Naive thymus-derived CD4-positive, alpha-beta T cell (primary cell): ENCODE results near the gene SHLD2. TPM values are rescaled to one million over a fixed set of nuclear protein-coding genes. Genes with fewer than 3 reads are reported as not detected.
A peak's percentile ranks its signal among the peaks of the same experiment; 100 is the strongest.

Experiments
- ATAC-seq: fragments of 150-1000 bp; cut with Tn5 transposase; 2 replicates; pipeline ENCODE4 v1.10.0; 2021; ENCODE audit warnings: mild to moderate bottlenecking, moderate library complexity
- CTCF ChIA-PET: fragments of 350-600 bp; sonication (Branson Sonifier 250); formaldehyde crosslinking; loops from one replicate; lab custom pipeline; 2021; ENCODE audit warnings: antibody characterized with exemption; lab: Charles Lee
- POLR2A ChIA-PET: fragments of 350-600 bp; sonication (Branson Sonifier 250); formaldehyde crosslinking; loops from one replicate; lab custom pipeline; 2021; ENCODE audit warnings: antibody characterized with exemption, inconsistent platforms; lab: Charles Lee
- DNase-seq, 9 donors: peaks; one replicate each; pipeline versions ENCODE4 v3.0.0 to v3.0.0-alpha.2; 2020 to 2022; ENCODE audit warnings: mixed read lengths in 1 of 9
- H3K27ac ChIP-seq: one replicate; pipeline ENCODE4 v1.7.0; 2013; ENCODE audit warnings: mild to moderate bottlenecking, low read depth, low read length, moderate library complexity
- H3K27me3 ChIP-seq, 2 donors: one replicate each; pipeline ENCODE4 v1.7.0; 2013; ENCODE audit warnings: low read length in 2 of 2, mild to moderate bottlenecking in 2 of 2, moderate library complexity in 2 of 2; ENCODE audit not compliant: control insufficient read depth in 2 of 2, insufficient read depth in 2 of 2
- H3K36me3 ChIP-seq, 3 experiments: 1 replicate in 2 of 3; 2 replicates in 1 of 3; pipeline ENCODE4 v1.7.0; 2013; ENCODE audit warnings: low read length in 3 of 3, mild to moderate bottlenecking in 3 of 3, moderate library complexity in 1 of 3; ENCODE audit not compliant: insufficient read depth in 3 of 3, control insufficient read depth in 2 of 3
- H3K4me1 ChIP-seq, 2 donors: one replicate each; pipeline ENCODE4 v1.7.0; 2013; ENCODE audit warnings: low read length in 2 of 2, mild to moderate bottlenecking in 2 of 2, moderate library complexity in 1 of 2; ENCODE audit not compliant: control insufficient read depth in 2 of 2, insufficient read depth in 2 of 2
- H3K4me3 ChIP-seq: 2 replicates; pipeline ENCODE4 v1.7.0; 2013; ENCODE audit warnings: mild to moderate bottlenecking, low read length
- H3K9me3 ChIP-seq, 3 experiments: 1 replicate in 2 of 3; 2 replicates in 1 of 3; pipeline ENCODE4 v1.7.0; 2013; ENCODE audit warnings: low read length in 3 of 3; ENCODE audit not compliant: control insufficient read depth in 2 of 3
- H3K27ac Mint-ChIP-seq, 9 donors: one replicate each; pipeline ENCODE4 v1.8.0; 2020 to 2022; ENCODE audit warnings: mixed read lengths in 9 of 9, mild to moderate bottlenecking in 8 of 9, moderate library complexity in 5 of 9, inconsistent platforms in 2 of 9
- H3K27me3 Mint-ChIP-seq, 5 donors: one replicate each; pipeline ENCODE4 v1.8.0; 2021 to 2022; ENCODE audit warnings: mixed read lengths in 5 of 5, mild to moderate bottlenecking in 1 of 5
- H3K36me3 Mint-ChIP-seq, 5 donors: one replicate each; pipeline ENCODE4 v1.8.0; 2020 to 2022; ENCODE audit warnings: mixed read lengths in 5 of 5, mild to moderate bottlenecking in 3 of 5, inconsistent platforms in 1 of 5
- H3K4me1 Mint-ChIP-seq, 7 donors: one replicate each; pipeline ENCODE4 v1.8.0; 2020 to 2022; ENCODE audit warnings: mixed read lengths in 7 of 7, mild to moderate bottlenecking in 3 of 7, inconsistent platforms in 1 of 7
- H3K4me3 Mint-ChIP-seq, 10 donors: one replicate each; pipeline ENCODE4 v1.8.0; 2020 to 2022; ENCODE audit warnings: mild to moderate bottlenecking in 10 of 10, mixed read lengths in 10 of 10, moderate library complexity in 6 of 10, inconsistent platforms in 2 of 10
- H3K9me3 Mint-ChIP-seq, 11 donors: one replicate each; pipeline ENCODE4 v1.8.0; 2020 to 2022; ENCODE audit warnings: mixed read lengths in 11 of 11, mild to moderate bottlenecking in 4 of 11, inconsistent platforms in 1 of 11, moderate library complexity in 1 of 11
- intact Hi-C, 2 donors: fragments of 100-400 bp; cut with micrococcal nuclease; formaldehyde crosslinking; loops; one replicate each; pipeline ENCODE4 v1.15.1; 2023
- polyA plus RNA-seq, 2 donors: library from polyadenylated mRNA; unstranded; fragments of 300-500 nt; fragmentation: Illumina TruSeq; gene quantifications; one replicate each; pipeline ENCODE4 v1.2.3, GENCODE V29; 2021
- total RNA-seq, 6 experiments: library from RNA in 5 of 6; stranded (reverse) in 5 of 6; gene quantifications; 1 replicate in 5 of 6; 2 replicates in 1 of 6; pipeline ENCODE4 v1.2.3 and lab custom pipeline; 2021 to 2026

SHLD2 gene
- total and polyA plus RNA-seq, 7 experiments from 2014 or later: 14.9 to 31.4 (median 20.6) TPM

- Mint-ChIP-seq H3K9me3 (peaks cover 0 to 2% (median 0%) of the 10 kb centered on the region in 11 donors), H3K4me3 (peak overlapping the region; percentile 83 to 97 (median 94)), H3K36me3 (peaks cover 0 to 14% (median 1%) of the 10 kb centered on the region in 5 donors), H3K27me3 (no peaks in the 10 kb centered on the region), H3K4me1 (peaks cover 47 to 78% (median 64%) of the 10 kb centered on the region in 7 donors), H3K27ac (peak overlapping the region; percentile 88 to 95 (median 93))
- Histone ChIP-seq H3K4me3 (peak overlapping the region; percentile 70), H3K27me3 (no peaks in the 10 kb centered on the region), H3K27ac (peak overlapping the region; percentile 85), H3K9me3 (no peaks in the 10 kb centered on the region), H3K4me1 (peaks cover 12 to 27% of the 10 kb centered on the region in 2 donors), H3K36me3 (no peaks in the 10 kb centered on the region)
- DNase-seq: peak in 4 of 9 donors; percentile 10 to 28 (median 24)
- ChIA-PET CTCF (interaction anchor here (0.6 to 1.5 kb wide), 2 partner anchors 9 to 107 kb away, joined by 4 read pairs; no protein-coding TSS in a partner anchor), POLR2A (interaction anchor here (0.9 to 1.8 kb wide), 4 partner anchors 11 to 142 kb away, joined by 3 to 5 read pairs (median 4); partner anchors contain the start of gene ADIRF)
- intact Hi-C loops: loop anchor here (5.0 to 10.0 kb wide), 3 partner anchors 568 to 772 kb away; partner anchors contain the start of genes KLLN (in 2 of the 2), PTEN (in 2 of the 2) and WAPL (in 1 of the 2)
- no peak for ATAC-seq
Measured at GRCh38 chr10:87092376-87092860, 2.6 kb upstream of the SHLD2 start.

GRCh38 chr10:87092861-87093631 lies 2.0 kb upstream of the SHLD2 start:
- POLR2A ChIA-PET: interaction anchor here (0.6 to 1.8 kb wide), 8 partner anchors 11 to 143 kb away, joined by 3 to 5 read pairs (median 4); partner anchors contain the start of gene ADIRF
- ATAC-seq: no peak
- CTCF ChIA-PET: interaction anchor here (0.5 to 1.5 kb wide), 3 partner anchors 9 to 988 kb away, joined by 3 to 4 read pairs (median 4); no protein-coding TSS in a partner anchor
- Histone ChIP-seq H3K4me3 (peak overlapping the region; percentile 70), H3K27me3 (no peaks in the 10 kb centered on the region), H3K36me3 (no peaks in the 10 kb centered on the region), H3K27ac (peak overlapping the region; percentile 85), H3K4me1 (peaks cover 12 to 27% of the 10 kb centered on the region in 2 donors), H3K9me3 (no peaks in the 10 kb centered on the region)
- Mint-ChIP-seq H3K9me3 (peaks cover 0 to 2% (median 0%) of the 10 kb centered on the region in 11 donors), H3K27ac (peak overlapping the region; percentile 88 to 95 (median 93)), H3K4me3 (peak overlapping the region; percentile 83 to 97 (median 94)), H3K36me3 (peaks cover 0 to 9% (median 0%) of the 10 kb centered on the region in 5 donors), H3K27me3 (no peaks in the 10 kb centered on the region), H3K4me1 (peaks cover 47 to 71% (median 59%) of the 10 kb centered on the region in 7 donors)
- intact Hi-C loops: loop anchor here (1.0 to 10.0 kb wide), 6 partner anchors 8 to 772 kb away; partner anchors contain the start of genes KLLN (in 2 of the 2), PTEN (in 2 of the 2) and WAPL (in 2 of the 2)
- peak in 6 of 9 donors; percentile 14 to 47 (median 18) for DNase-seq

DNA sequence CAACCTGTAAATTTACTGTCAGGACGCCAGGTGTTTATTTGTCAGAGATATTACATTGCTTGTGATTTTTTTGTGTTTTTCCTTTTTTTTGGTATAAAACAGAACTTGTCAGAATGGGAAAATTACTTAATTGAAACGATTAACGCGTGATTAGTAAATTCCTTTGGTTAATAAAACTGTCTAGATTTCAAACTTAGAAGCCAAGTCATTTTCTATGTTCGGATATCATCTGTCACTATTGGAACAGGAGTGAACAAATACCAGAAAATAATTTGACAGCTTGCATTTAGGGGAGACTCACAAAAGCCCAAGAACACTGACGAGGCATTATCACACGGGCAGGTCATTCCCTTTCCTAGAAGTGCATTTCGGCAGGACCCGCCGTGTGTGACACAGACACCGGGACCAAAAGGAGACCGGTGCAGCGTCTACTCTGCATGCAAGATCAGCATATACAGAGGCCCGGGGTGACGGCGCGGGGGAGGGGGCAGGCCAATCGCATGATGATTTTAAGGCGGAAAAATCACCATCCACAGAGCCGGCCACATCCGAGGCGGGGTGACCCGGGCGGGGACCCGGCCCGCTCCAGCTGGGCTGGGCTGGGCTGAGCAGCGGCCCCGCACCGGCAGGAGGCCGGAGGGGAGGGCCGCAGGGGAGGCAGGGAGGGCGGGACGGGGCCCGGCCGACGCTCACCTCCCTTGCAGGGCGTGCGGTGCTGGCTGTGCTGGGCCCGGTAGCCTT lies 1.2 kb upstream of the SHLD2 start:
- Mint-ChIP-seq H3K9me3 (peaks cover 0 to 2% (median 0%) of the 10 kb centered on the region in 11 donors), H3K36me3 (peaks cover 0 to 9% (median 0%) of the 10 kb centered on the region in 5 donors), H3K4me3 (peak overlapping the region; percentile 83 to 97 (median 94)), H3K4me1 (peaks cover 43 to 65% (median 54%) of the 10 kb centered on the region in 7 donors), H3K27me3 (no peaks in the 10 kb centered on the region), H3K27ac (peak overlapping the region; percentile 88 to 97 (median 94))
- no peaks in the 10 kb centered on the region for H3K27me3 ChIP-seq
- no peaks in the 10 kb centered on the region for H3K36me3 ChIP-seq
- no peaks in the 10 kb centered on the region for H3K9me3 ChIP-seq
- H3K4me3 ChIP-seq: peak overlapping the region; percentile 70
- ATAC-seq (peak; percentile 2), DNase-seq (peak; percentile 32 to 79 (median 51))
- intact Hi-C loops: loop anchor here (1.0 to 10.0 kb wide), 11 partner anchors 9 to 771 kb away; partner anchors contain the start of genes KLLN (in 2 of the 2), PTEN (in 2 of the 2), WAPL (in 2 of the 2) and BMPR1A (in 1 of the 2)
- peaks cover 12 to 27% of the 10 kb centered on the region in 2 donors for H3K4me1 ChIP-seq
- peak overlapping the region; percentile 85 for H3K27ac ChIP-seq
- ChIA-PET CTCF (interaction anchor here (0.5 kb wide), 1 partner anchor 55 kb away, joined by 4 read pairs; no protein-coding TSS in a partner anchor), POLR2A (interaction anchor here (0.6 to 1.8 kb wide), 7 partner anchors 16 to 143 kb away, joined by 3 to 5 read pairs (median 3); partner anchors contain the start of gene ADIRF)

DNA sequence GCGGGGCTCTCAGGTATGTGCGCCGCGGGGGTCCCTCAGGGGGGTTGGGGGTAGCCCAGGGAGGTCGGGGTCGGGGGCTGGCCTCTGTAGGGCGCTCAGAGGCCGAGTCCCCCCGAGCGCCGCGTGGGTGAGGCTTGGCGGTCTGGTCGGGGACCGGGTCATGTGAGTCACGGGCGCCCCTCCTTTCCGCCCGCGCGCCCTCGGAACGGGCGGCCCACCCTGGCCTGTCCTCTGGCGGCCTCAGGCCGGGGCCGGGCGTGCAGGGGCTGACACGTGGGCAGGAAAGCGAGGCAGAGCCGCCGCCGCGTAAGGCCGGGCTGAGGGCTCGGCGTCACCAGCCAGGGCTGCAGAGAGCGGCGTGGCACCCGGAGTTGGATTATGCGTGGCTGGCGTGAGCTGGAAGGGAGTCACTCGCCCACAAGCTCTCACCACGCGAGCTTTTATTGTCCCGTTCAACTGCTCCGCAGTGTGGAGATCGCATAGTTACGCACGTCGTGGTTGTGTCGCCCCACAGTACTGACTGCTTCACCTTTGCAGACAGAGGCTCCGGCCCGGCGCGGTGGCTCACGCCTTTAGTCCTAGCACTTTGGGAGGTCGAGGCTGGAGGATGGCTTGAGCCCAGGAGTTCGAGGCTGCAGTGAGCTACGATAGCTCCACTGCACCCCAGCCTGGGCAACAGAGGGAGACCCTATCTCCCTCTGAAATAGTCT lies 385 bp downstream of the SHLD2 start:
- peak; percentile 73 for ATAC-seq
- H3K4me1 Mint-ChIP-seq: peaks cover 34 to 65% (median 48%) of the 10 kb centered on the region in 7 donors

GRCh38 chr10:87101996-87102395 lies 7.0 kb downstream of the SHLD2 start:
- Histone ChIP-seq H3K27me3 (no peaks in the 10 kb centered on the region), H3K27ac (no peak overlapping the region), H3K9me3 (no peaks in the 10 kb centered on the region), H3K4me1 (no peaks in the 10 kb centered on the region), H3K36me3 (peaks cover 0 to 23% (median 0%) of the 10 kb centered on the region in 3 experiments), H3K4me3 (no peak overlapping the region)
- ATAC-seq: no peak
- no peak for DNase-seq
- H3K27ac Mint-ChIP-seq: no peak overlapping the region
- intact Hi-C loops: no loop called here
- CTCF ChIA-PET: no interaction called here
- H3K36me3 Mint-ChIP-seq: peaks cover 12 to 44% (median 34%) of the 10 kb centered on the region in 5 donors
- no peaks in the 10 kb centered on the region for H3K9me3 Mint-ChIP-seq
- H3K27me3 Mint-ChIP-seq: no peaks in the 10 kb centered on the region
- no peak overlapping the region for H3K4me3 Mint-ChIP-seq
- peaks cover 6 to 38% (median 24%) of the 10 kb centered on the region in 7 donors for H3K4me1 Mint-ChIP-seq
- POLR2A ChIA-PET: no interaction called here

More for the DNA sequence above, 385 bp downstream of the SHLD2 start:
- Mint-ChIP-seq H3K4me3 (peak overlapping the region; percentile 85 to 92 (median 90)), H3K9me3 (peaks cover 0 to 2% (median 0%) of the 10 kb centered on the region in 11 donors), H3K27me3 (no peaks in the 10 kb centered on the region), H3K36me3 (peaks cover 0 to 16% (median 7%) of the 10 kb centered on the region in 5 donors), H3K27ac (peak overlapping the region; percentile 79 to 95 (median 89))
- intact Hi-C loops: loop anchor here (1.0 to 10.0 kb wide), 10 partner anchors 124 to 769 kb away; partner anchors contain the start of genes KLLN (in 2 of the 2), PTEN (in 2 of the 2), ATAD1 (in 1 of the 2) and BMPR1A (in 1 of the 2)
- Histone ChIP-seq H3K4me3 (peak overlapping the region; percentile 74), H3K9me3 (no peaks in the 10 kb centered on the region), H3K27me3 (no peaks in the 10 kb centered on the region), H3K36me3 (peaks cover 0 to 3% (median 0%) of the 10 kb centered on the region in 3 experiments), H3K4me1 (peaks cover 12 to 27% of the 10 kb centered on the region in 2 donors), H3K27ac (peak overlapping the region; percentile 88)
- CTCF ChIA-PET: no interaction called here
- POLR2A ChIA-PET: interaction anchor here (0.6 to 1.8 kb wide), 4 partner anchors 125 to 384 kb away, joined by 3 to 9 read pairs (median 3); partner anchors contain the start of gene ADIRF
- peak; percentile 70 to 84 (median 76) for DNase-seq
